Breast epithelium (tissue), 3 donors: ENCODE measurements around the gene SPART.

ENCODE experiments used
- CTCF ChIP-seq, 3 donors: fragments of 450-650 bp; IDR thresholded peaks; one replicate each; pipeline ENCODE4 v1.5.1; 2016 to 2017; ENCODE audit warnings: antibody characterized with exemption in 3 of 3, mild to moderate bottlenecking in 3 of 3, moderate library complexity in 3 of 3
- POLR2A ChIP-seq: fragments of 450-650 bp; IDR thresholded peaks from one replicate; pipeline ENCODE4 v1.6.1; 2016; ENCODE audit warnings: antibody characterized with exemption, mild to moderate bottlenecking, moderate library complexity
- POLR2AphosphoS5 ChIP-seq, 3 donors: sonication (generic); formaldehyde crosslinking; IDR thresholded peaks; one replicate each; pipeline ENCODE4 v1.6.1; 2017; ENCODE audit warnings: antibody characterized with exemption in 3 of 3

- TF ChIP-seq POLR2A (no peak), CTCF (IDR thresholded peaks at IDR 0.05) (no peak), POLR2AphosphoS5 (IDR thresholded peaks at IDR 0.05) (no peak)
Observed at GRCh38 chr13:36366031-36366430, 19.8 kb upstream of the SPART start.
